ENCODE data around the gene HSD11B1. TPM values are rescaled to one million over a fixed set of nuclear protein-coding genes. Genes with fewer than 3 reads are reported as not detected.

Gene HSD11B1
- total and polyA plus RNA-seq, 12 donors = 0.59 to 15.7 (median 3.0) TPM

DNA sequence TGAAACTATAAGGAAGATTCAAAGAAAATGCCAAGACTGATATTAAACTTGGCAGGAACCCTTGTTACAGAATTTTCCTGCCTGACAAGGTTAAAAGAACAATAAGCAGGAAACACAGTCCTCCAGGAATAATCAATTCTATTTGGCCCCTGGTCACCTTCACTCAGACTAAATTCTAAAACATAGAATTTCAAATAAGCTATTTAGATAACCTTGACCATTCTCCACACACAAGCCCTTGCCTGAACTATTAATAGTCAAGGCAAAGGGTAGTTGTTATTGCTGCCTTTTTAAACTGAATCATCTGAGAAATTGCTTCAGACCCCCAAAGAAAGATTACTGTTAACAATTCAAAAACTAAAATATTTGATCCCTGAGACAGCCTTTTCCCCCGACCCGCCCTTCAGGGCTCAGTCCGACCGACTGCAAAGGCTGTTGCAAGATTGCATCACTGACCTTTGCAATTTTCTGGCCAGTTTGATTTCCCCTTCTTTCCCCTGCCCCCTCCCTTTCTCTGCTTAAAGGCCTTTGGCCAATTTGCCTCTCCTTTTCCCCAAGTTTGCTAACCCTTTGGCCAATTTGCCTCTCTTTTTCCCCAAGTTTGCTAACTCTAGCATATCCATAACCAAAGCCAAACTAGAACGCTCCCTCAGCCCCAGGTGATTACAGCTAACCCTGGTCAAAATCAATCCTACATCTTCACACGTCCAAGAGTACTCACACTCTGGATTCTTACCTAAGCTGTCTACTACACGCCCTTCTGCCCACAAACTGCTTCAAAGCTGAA, 30.8 kb upstream of the HSD11B1 start:
- Histone ChIP-seq H3K9me3 (peaks cover 0 to 12% (median 0%) of the 10 kb centered on the region in 11 donors), H3K4me3 (peak overlapping the region in 1 of 10 donors; percentile 63), H3K27ac (peak overlapping the region in 9 of 10 donors; percentile 40 to 93 (median 82)), H3K36me3 (no peaks in the 10 kb centered on the region), H3K27me3 (peaks cover 0 to 26% (median 0%) of the 10 kb centered on the region in 7 donors), H3K4me1 (peaks cover 8 to 52% (median 33%) of the 10 kb centered on the region in 9 donors)
- intact Hi-C loops (cut with DNase I) = loop anchor here in 2 of 10 donors (2.0 kb wide), 1 partner anchor 31 kb away; no protein-coding TSS in a partner anchor
- 49 to 55% methylated on average over 7 of the region's 7 CpGs for WGBS, 2 donors
- TF ChIP-seq, protein P1, sequence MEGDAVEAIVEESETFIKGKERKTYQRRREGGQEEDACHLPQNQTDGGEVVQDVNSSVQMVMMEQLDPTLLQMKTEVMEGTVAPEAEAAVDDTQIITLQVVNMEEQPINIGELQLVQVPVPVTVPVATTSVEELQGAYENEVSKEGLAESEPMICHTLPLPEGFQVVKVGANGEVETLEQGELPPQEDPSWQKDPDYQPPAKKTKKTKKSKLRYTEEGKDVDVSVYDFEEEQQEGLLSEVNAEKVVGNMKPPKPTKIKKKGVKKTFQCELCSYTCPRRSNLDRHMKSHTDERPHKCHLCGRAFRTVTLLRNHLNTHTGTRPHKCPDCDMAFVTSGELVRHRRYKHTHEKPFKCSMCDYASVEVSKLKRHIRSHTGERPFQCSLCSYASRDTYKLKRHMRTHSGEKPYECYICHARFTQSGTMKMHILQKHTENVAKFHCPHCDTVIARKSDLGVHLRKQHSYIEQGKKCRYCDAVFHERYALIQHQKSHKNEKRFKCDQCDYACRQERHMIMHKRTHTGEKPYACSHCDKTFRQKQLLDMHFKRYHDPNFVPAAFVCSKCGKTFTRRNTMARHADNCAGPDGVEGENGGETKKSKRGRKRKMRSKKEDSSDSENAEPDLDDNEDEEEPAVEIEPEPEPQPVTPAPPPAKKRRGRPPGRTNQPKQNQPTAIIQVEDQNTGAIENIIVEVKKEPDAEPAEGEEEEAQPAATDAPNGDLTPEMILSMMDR (IDR thresholded peaks at IDR 0.05) = no peak
- no peak for DNase-seq
- peak in 2 of 8 donors; percentile 2 to 32 for ATAC-seq

DNA sequence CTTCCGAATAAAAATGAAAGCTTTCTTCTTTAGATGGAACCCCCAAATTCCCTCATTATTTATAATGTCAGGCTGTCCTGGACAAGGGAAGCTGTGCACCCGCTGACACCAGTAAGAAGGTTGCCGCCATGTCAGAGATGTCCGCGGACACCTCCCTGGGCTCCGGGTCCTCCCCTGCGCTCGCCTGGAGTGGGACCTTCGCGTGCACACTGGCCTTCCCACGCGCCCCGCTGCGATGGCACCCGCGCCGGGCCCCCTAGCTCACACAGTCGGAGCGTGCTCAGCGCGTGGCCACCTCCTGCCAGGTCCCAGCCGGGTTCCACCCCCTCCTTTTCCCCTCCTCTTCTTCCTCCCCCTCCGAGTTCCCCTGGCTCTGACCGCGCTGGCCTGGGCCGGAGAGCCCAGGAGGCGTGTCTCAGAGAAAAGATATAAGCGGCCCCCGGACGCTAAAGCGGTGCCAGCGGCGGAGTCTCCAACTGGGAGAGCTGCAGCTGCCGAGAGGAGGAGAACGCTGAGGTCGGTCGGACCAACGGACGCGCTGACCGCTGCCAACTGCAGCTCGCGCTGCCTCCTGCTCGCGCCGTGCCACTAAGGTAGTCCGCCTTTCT, 29.6 kb upstream of the HSD11B1 start, which contains the start of gene G0S2:
Gene G0S2 (plus strand): TSS at position 456 of the 608 bp plus-strand sequence. CDS start 273 bp downstream, outside the sequence.
- TF ChIP-seq, protein P1 (IDR thresholded peaks at IDR 0.05) = no peak
- no peaks in the 10 kb centered on the region for H3K36me3 ChIP-seq
- H3K4me1 ChIP-seq = peaks cover 8 to 52% (median 33%) of the 10 kb centered on the region in 9 donors

DNA sequence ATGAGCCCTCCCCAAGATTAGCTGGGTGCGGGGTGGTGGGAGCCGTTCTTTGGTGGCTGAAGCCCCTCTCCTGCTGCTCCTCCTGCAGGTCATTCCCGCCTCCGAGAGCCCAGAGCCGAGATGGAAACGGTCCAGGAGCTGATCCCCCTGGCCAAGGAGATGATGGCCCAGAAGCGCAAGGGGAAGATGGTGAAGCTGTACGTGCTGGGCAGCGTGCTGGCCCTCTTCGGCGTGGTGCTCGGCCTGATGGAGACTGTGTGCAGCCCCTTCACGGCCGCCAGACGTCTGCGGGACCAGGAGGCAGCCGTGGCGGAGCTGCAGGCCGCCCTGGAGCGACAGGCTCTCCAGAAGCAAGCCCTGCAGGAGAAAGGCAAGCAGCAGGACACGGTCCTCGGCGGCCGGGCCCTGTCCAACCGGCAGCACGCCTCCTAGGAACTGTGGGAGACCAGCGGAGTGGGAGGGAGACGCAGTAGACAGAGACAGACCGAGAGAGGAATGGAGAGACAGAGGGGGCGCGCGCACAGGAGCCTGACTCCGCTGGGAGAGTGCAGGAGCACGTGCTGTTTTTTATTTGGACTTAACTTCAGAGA, 29.0 kb upstream of the HSD11B1 start:
- intact Hi-C loops (cut with DNase I) = loop anchor here in 6 of 10 donors (2.0 to 5.0 kb wide), 2 partner anchors 33 kb away; no protein-coding TSS in a partner anchor

More for the DNA sequence above, 29.6 kb upstream of the HSD11B1 start, which contains the start of gene G0S2:
- Histone ChIP-seq H3K9me3 (peaks cover 0 to 12% (median 0%) of the 10 kb centered on the region in 11 donors), H3K27me3 (peaks cover 0 to 37% (median 0%) of the 10 kb centered on the region in 7 donors), H3K4me3 (peak within 1 kb of the TSS; percentile 30 to 77 (median 64)), H3K27ac (peak within 1 kb of the TSS; percentile 41 to 93 (median 82))
- ATAC-seq (peak; percentile 85 to 95 (median 93)), DNase-seq (peak; percentile 81 to 86)
- intact Hi-C loops (cut with DNase I) = loop anchor here in 6 of 10 donors (2.0 to 5.0 kb wide), 2 partner anchors 32 to 33 kb away; no protein-coding TSS in a partner anchor
- WGBS, 2 donors = 2 to 3% methylated on average over 46 to 47 of the region's 47 CpGs

More for the DNA sequence above, 29.0 kb upstream of the HSD11B1 start:
- peak; percentile 18 to 74 (median 60) for ATAC-seq
- Histone ChIP-seq H3K36me3 (no peaks in the 10 kb centered on the region), H3K9me3 (peaks cover 0 to 12% (median 0%) of the 10 kb centered on the region in 11 donors), H3K27me3 (peaks cover 0 to 43% (median 0%) of the 10 kb centered on the region in 7 donors), H3K4me3 (peak overlapping the region; percentile 30 to 77 (median 64)), H3K27ac (peak overlapping the region; percentile 41 to 93 (median 82)), H3K4me1 (peaks cover 8 to 47% (median 33%) of the 10 kb centered on the region in 9 donors)
- WGBS, 2 donors = 0 to 2% methylated on average over 34 of the region's 34 CpGs
- TF ChIP-seq, protein P1 (IDR thresholded peaks at IDR 0.05) = peak in 4 of 9 donors; percentile 7 to 20 (median 11)
- peak in 1 of 2 donors; percentile 56 for DNase-seq
